ENCODE results near the gene NMNAT2. TPM values are rescaled to one million over a fixed set of nuclear protein-coding genes. Genes with fewer than 3 reads are reported as not detected.
"Not testable (repeated sequence)": the region's sequence is repeated elsewhere in the genome, so short reads cannot be mapped to it uniquely, and the experiment has no call there.

Gene NMNAT2
- total and polyA plus RNA-seq, 2 of the 4 experiments (the other 2 are of a cell fraction): 0.36 to 2.4 TPM

DNA sequence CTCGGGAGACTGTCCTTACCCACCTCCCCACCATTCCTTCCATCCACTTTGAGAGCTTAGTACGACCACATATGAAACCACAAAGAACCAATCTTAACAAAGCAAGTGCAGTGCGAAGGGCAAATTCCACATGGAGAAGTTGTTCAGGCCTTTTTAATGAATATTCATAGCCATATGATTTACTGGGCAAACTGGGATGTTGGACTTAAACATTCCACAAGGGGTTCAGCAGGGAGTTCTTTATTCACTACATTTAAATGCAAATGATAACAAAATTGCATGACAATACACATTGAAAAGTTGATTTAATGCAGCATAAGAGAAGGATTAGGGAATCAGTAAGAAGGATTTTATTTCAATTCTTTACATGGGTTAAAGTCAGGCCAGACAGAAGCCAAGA is 14.7 kb downstream of the NMNAT2 start:
- Histone ChIP-seq H3K23ac (ENCODE audit: low read depth, low read length) (no peak overlapping the region), H4K5ac (ENCODE audit: low read depth, low read length) (no peak overlapping the region), H3K14ac (replicated peaks; ENCODE audit: low read depth, low read length) (no peak overlapping the region), H3K9me1 (ENCODE audit: insufficient read depth, low read length) (no peaks in the 10 kb centered on the region), H2BK120ac (ENCODE audit: low read depth, low read length) (no peak overlapping the region), H3K9me3 (ENCODE audit: control insufficient read depth, insufficient read depth, low read length) (no peaks in the 10 kb centered on the region), H2BK20ac (ENCODE audit: low read depth, low read length) (no peak overlapping the region), H3K27ac (ENCODE audit: insufficient read depth, low read length) (no peak overlapping the region), H3K9ac (ENCODE audit: low read depth, low read length) (no peak overlapping the region), H2BK5ac (ENCODE audit: low read depth, low read length, poor library complexity, severe bottlenecking) (no peak overlapping the region), H2AK9ac (replicated peaks; ENCODE audit: low read depth, low read length, poor library complexity) (no peak overlapping the region), H3K79me1 (ENCODE audit: low read depth in 1 of 2, low read length in 2 of 2) (no peaks in the 10 kb centered on the region), H2BK15ac (ENCODE audit: low read depth, low read length) (no peak overlapping the region), H3K36me3 (ENCODE audit: control insufficient read depth, insufficient read depth, low read length) (no peaks in the 10 kb centered on the region), H3K4ac (ENCODE audit: low read depth, low read length) (no peak overlapping the region), H4K8ac (ENCODE audit: low read depth in 2 of 2, low read length in 2 of 2) (no peak overlapping the region), H3K4me1 (ENCODE audit: control insufficient read depth, insufficient read depth, low read length) (no peaks in the 10 kb centered on the region), H3K4me3 (ENCODE audit: insufficient read depth, low read depth, low read length) (no peak overlapping the region), H2AK5ac (ENCODE audit: low read depth, low read length) (no peak overlapping the region), H4K20me1 (ENCODE audit: insufficient read depth, low read length) (no peaks in the 10 kb centered on the region), H3K18ac (ENCODE audit: low read depth, low read length) (no peak overlapping the region), H2AFZ (replicated peaks; ENCODE audit: low read length, poor library complexity) (no peak overlapping the region), H4K91ac (ENCODE audit: insufficient read depth, low read depth, low read length) (no peak overlapping the region), H3K27me3 (ENCODE audit: control insufficient read depth, insufficient read depth, low read length) (peaks cover 11% of the 10 kb centered on the region), H3K56ac (ENCODE audit: extremely low read depth, insufficient read depth, low read length) (no peak overlapping the region), H3K4me2 (ENCODE audit: low read depth, low read length) (no peak overlapping the region)
- ChIA-PET POLR2A (ENCODE audit: unreplicated experiment) (no interaction called here), CTCF (no interaction called here)
- no peak for DNase-seq
- no peak for ATAC-seq (ENCODE audit: low read depth)
- no CpG with 5 or more reads among the region's 3 CpGs for WGBS, 2 experiments (ENCODE audit: extremely low coverage in 2 of 2, insufficient read length in 1 of 2)
- intact Hi-C loops (cut with micrococcal nuclease): no loop called here
- dilution Hi-C loops (cut with HindIII; ENCODE audit: low sequenced_read_pairs, unreplicated experiment): no loop called here
- TF ChIP-seq, protein P1, sequence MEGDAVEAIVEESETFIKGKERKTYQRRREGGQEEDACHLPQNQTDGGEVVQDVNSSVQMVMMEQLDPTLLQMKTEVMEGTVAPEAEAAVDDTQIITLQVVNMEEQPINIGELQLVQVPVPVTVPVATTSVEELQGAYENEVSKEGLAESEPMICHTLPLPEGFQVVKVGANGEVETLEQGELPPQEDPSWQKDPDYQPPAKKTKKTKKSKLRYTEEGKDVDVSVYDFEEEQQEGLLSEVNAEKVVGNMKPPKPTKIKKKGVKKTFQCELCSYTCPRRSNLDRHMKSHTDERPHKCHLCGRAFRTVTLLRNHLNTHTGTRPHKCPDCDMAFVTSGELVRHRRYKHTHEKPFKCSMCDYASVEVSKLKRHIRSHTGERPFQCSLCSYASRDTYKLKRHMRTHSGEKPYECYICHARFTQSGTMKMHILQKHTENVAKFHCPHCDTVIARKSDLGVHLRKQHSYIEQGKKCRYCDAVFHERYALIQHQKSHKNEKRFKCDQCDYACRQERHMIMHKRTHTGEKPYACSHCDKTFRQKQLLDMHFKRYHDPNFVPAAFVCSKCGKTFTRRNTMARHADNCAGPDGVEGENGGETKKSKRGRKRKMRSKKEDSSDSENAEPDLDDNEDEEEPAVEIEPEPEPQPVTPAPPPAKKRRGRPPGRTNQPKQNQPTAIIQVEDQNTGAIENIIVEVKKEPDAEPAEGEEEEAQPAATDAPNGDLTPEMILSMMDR (conservative IDR thresholded peaks at IDR 0.05; ENCODE audit: low read depth, low read length): no peak
- TF ChIP-seq RCOR1 (IDR thresholded peaks at IDR 0.05; ENCODE audit: insufficient replicate concordance, low read length) (no peak), FOS (IDR thresholded peaks at IDR 0.05; ENCODE audit: low read depth, low read length) (no peak), BHLHE40 (IDR thresholded peaks at IDR 0.05; ENCODE audit: low read depth, low read length) (no peak), NFE2L2 (IDR thresholded peaks at IDR 0.05; ENCODE audit: low read depth, low read length) (no peak), POLR2A (IDR thresholded peaks at IDR 0.05; ENCODE audit: low read depth, low read length) (no peak)
- in situ Hi-C loops (cut with MboI; ENCODE audit: low sequenced_read_pairs): no loop called here
- BruUV-seq (replicated peaks): no TSS peak

DNA sequence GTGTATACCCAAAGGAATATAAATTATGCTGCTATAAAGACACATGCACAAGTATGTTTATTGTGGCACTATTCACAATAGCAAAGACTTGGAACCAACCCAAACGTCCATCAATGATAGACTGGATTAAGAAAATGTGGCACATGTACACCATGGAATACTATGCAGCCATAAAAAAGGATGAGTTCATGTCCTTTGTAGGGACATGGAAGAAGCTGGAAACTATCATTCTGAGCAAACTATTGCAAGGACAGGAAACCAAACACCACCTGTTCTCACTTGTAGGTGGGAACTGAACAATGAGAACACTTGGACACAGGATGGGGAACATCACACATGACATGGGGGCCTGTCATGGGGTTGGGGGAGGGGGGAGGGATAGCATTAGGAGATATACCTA is 16.6 kb downstream of the NMNAT2 start:
- H3K9ac ChIP-seq (ENCODE audit: low read depth, low read length); H4K20me1 ChIP-seq (ENCODE audit: insufficient read depth, low read length); H3K23ac ChIP-seq (ENCODE audit: low read depth, low read length); H4K8ac ChIP-seq (ENCODE audit: low read depth in 2 of 2, low read length in 2 of 2); H3K4me3 ChIP-seq (ENCODE audit: insufficient read depth, low read depth, low read length); H4K5ac ChIP-seq (ENCODE audit: low read depth, low read length); ATAC-seq (ENCODE audit: low read depth); BruUV-seq (replicated peaks); H2BK120ac ChIP-seq (ENCODE audit: low read depth, low read length); H3K9me1 ChIP-seq (ENCODE audit: insufficient read depth, low read length); H3K4me1 ChIP-seq (ENCODE audit: control insufficient read depth, insufficient read depth, low read length); H4K91ac ChIP-seq (ENCODE audit: insufficient read depth, low read depth, low read length); dilution Hi-C loops (cut with HindIII; ENCODE audit: low sequenced_read_pairs, unreplicated experiment); H3K27ac ChIP-seq (ENCODE audit: insufficient read depth, low read length); H2BK15ac ChIP-seq (ENCODE audit: low read depth, low read length); intact Hi-C loops (cut with micrococcal nuclease); H2AK9ac ChIP-seq (replicated peaks; ENCODE audit: low read depth, low read length, poor library complexity); H2AFZ ChIP-seq (replicated peaks; ENCODE audit: low read length, poor library complexity); H3K14ac ChIP-seq (replicated peaks; ENCODE audit: low read depth, low read length); H2BK20ac ChIP-seq (ENCODE audit: low read depth, low read length); CTCF ChIA-PET; H3K36me3 ChIP-seq (ENCODE audit: control insufficient read depth, insufficient read depth, low read length); H3K79me1 ChIP-seq (ENCODE audit: low read depth in 1 of 2, low read length in 2 of 2); H3K9me3 ChIP-seq (ENCODE audit: control insufficient read depth, insufficient read depth, low read length); H2AK5ac ChIP-seq (ENCODE audit: low read depth, low read length); H2BK5ac ChIP-seq (ENCODE audit: low read depth, low read length, poor library complexity, severe bottlenecking); H3K4me2 ChIP-seq (ENCODE audit: low read depth, low read length); in situ Hi-C loops (cut with MboI; ENCODE audit: low sequenced_read_pairs); H3K56ac ChIP-seq (ENCODE audit: extremely low read depth, insufficient read depth, low read length); POLR2A ChIA-PET (ENCODE audit: unreplicated experiment); H3K18ac ChIP-seq (ENCODE audit: low read depth, low read length); H3K4ac ChIP-seq (ENCODE audit: low read depth, low read length); DNase-seq: not testable (repeated sequence)
- WGBS, 2 experiments (ENCODE audit: extremely low coverage in 2 of 2, insufficient read length in 1 of 2): no CpG with 5 or more reads among the region's 1 CpG
- peaks cover 12% of the 10 kb centered on the region for H3K27me3 ChIP-seq (ENCODE audit: control insufficient read depth, insufficient read depth, low read length)

Data from IMR-90 (cell line).